ENCODE measurements around the gene GGA3.

GGA3 gene

DNA sequence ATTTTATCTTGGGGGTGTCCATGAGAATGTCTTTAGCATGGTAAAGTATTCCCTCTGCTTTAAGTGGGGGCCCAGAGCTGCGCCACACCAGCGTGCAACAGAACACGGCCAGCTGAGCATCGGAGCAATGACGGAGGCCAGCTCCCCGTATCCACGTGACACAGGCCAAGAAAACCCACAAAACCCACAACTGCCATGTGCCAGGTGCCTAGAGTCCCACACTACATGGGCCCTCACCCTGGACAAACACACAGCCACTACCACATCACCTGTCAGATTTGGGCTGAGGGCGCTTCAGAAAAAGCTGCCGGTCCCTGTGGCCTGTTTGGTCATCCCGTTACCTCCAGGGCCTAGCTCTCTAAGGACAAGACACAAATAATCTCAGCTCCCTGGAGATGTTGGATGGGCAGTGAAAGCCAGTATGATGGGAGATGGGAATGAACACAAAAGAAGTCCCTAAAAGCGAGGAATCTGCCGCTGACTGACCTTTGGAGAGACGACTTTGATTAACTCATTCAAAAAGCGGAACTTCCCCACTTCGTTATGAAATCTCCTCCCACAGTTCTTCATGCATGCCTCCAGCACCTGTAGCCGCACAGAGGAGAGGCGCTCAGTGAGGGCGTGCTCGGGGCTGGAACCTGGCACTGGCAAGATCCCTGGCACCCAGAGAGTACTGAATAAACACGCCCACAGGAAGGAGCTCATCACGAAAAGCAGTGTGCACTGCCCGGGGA is 17.1 kb downstream of the GGA3 start:
- DNase-seq = peak; percentile 16

DNA sequence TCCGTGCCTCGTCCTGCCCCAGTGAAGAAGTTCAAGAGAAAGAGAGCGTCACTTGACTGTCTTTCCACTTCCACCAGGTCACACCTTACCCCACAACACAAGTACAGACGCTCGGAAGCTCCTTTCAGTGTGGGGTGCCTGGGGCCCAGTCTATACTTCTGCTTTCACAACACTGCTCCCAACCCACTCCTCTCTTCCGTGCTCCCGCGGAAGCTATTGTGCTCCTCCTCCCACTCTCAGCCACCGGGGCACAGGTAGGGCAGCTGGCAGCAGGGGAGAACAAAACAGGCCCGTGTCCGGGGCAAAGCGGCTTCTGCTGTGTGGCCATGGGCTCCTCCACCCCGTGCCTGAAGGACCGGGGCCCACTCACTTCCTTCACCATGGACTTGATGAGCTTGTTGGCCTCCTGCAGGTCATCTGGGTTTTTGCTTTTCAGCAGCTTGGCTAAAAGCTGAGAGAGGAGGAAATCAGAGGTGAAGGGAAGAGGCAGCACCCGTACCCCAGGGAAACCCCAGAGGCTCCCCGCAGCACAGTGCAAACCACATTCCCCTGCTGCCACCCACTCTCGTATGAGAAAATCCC is 18.9 kb downstream of the GGA3 start:
- DNase-seq = peak; percentile 63

DNA sequence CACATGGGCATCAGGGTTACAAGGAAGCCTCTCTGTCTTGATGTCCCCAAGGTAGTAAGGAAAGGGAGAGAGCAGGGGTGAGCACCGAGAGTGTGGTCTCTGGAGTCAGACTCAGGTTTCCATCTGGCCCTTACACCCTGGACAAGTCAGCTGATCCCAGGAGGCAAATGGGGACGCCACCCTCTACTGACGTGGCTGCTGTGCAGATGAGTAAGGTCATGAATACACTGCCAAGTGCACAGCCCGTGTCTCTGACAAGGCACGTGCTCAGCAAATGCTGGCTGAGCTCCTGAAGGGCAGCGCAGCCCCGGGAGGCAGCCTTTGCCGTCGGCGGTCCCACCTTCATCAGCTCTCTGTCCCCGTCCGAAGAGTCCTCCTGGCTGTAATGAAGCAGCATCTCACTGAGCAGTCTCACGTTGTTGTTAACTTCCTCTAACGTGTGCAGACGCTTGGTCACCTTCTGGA is 19.4 kb downstream of the GGA3 start:
- peak; percentile 14 for DNase-seq

DNA sequence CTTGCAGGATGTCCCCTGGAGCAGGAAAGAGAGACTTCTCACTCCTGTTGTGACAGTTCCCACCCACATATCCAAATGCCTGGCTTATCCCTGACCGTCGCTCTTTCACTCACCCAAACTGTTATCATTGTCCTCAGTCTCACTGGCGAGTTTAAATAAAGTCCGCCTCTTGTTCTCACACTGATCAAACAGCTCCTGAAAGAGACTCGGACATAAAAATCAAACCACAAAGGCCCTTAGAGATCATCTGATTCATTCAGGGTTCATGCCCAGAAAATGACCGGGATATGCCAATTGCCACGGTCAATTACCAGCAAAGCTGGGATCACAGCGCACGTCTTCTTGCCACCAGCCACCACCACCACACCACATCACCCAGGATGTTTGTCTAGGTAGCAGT is 19.9 kb downstream of the GGA3 start:
- DNase-seq = no peak

DNA sequence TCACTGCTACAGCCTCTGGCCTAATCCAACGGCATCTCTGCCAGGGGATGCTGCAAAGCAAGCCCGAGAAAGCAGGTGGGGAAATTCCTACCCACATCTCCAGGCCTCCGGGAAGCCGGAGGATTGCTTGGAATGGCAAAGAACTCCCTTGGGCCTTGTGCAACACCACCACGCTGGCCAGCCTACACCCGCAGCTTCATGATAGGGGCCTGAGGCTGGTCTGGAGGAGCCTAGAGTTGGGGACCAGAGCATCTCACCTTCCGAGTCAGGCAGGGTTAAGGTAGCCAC is 20.3 kb downstream of the GGA3 start:
- no peak for DNase-seq

DNA sequence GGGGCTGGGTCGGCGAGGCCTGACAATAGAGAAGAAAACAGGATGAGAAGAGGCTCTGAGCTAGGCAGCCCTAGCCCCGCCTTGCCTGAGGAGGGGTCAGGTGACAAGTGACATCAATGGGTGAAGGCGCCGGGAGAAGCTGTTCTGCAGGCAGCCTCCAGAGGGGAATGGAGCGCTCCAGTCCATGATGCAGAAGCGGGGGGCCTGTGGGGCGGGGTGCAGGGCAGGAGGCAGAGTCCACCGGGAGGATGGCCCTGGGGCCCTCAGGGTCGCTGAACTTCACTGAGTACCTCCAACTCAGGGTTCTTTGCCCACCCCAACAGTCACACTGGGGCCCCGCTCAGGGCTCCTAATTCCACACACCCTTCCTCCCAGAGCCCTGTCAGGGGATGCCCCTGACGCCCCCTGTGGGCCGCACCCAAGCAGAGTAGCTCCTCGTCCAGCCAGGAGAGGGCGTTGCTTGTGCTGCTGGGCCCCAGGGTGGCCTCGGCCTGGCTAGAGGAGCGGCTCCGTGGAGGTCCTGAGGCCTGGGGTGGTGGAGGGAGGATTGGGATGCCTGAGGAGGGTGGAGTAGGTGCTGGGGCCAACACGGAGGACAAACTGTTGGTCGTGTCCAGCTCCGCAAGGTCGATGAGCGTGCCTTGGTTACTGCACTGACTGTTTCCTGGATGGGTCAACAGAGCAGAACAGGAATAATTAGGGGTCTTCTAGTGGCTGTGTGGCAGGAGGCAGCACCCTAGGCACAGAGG is 20.8 kb downstream of the GGA3 start:
- DNase-seq = peak; percentile 34

DNA sequence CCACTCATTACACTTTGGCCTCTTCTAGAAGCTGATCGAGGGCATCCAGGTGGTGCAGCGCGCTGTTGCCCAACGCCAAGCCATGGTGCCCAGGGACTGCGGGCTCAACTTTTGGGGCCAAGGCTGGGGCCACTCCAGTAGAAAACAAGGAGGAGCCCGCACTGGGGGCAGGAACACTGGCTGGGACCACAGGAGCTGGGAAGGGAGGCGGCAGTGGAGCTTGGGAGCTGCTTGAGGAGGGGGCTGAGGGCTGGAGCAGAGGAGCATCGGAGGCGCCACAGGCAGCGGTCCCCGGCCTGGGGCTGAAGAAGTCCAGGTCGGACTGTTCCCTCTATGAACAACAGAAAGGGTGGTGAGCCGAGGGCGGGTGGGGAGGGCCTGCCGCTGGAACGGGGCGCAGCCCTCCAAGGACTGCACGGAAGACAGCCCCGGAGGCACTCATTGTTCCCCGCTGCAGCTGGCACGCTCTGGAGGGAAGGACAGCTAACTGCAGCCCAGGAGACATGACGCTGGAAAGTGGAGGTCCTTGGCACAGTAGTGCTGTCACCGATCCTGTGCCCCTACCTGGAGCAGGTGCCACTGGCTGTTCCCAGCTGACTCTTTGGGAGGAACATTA is 21.5 kb downstream of the GGA3 start:
- DNase-seq = no peak

DNA sequence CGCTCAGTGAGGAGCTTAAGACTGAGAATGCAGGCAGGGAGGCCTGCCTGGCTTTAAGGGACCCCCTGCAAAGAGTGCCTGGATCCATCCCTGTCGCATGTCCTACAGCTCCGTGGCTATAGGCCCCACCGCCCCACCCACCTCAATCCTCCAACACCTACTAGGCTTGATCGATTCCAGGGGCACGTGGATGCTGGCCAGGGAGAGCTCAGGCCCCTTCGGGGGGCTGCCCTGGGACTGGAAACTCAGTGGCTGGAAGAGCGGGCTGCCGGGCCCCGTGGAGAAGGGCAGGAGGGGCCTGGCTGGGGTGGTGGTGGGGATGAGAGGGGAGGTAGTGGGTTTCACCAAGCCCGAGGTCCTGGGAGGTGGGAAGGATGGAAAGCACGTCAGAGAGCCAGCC is 22.2 kb downstream of the GGA3 start:
- DNase-seq = no peak

DNA sequence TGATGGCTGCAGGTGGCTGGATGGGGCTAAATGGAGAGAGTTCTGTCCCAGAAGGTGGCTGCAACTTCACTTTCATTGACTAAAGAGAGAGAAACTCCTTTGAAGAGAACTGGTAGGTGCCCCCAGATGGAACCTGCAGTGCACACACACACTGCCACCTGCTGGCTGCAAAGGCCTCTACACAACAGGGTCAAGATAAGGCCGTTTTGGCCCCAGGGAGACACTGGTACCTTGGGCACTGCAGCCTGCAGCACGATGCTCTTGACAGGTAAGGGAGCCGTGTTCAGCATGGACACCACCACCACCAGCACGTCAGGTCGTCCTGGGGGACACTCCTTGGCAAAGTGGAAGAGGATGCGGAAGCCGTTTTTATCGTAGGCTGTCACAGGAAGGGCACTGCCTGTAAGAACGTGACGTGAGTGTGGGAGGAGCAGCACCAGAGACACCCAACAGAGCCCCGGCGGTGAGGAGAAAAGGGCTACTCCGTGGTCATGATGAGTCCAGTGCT is 22.7 kb downstream of the GGA3 start:
- peak; percentile 72 for DNase-seq

DNA sequence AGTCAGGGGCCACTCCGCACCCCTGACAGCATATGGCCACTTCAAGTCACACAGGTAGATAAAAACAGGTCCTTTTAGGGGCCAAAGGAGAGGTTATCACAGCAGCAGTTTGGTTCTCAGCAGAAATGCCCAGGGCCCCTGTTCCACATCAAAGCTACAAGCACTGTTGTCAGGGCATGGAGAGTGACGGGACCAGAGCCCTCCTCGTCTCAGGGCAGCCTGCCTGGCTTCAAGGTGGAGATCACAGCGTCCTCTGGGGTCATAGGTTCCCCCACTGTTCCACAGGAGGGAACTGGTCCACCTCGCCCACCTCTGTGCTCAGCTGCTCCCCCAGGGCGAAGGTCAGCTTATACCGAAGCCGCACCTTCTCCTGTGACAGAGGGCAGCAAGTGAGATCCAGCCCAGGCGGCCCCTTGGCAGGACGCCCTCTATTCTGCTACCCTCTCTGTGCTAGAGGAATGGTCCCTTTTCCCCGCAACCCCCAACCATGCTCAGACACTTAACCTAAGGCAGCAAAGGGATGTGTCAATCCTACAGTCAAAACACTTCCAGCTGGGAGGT is 23.3 kb downstream of the GGA3 start:
- no peak for DNase-seq

DNA sequence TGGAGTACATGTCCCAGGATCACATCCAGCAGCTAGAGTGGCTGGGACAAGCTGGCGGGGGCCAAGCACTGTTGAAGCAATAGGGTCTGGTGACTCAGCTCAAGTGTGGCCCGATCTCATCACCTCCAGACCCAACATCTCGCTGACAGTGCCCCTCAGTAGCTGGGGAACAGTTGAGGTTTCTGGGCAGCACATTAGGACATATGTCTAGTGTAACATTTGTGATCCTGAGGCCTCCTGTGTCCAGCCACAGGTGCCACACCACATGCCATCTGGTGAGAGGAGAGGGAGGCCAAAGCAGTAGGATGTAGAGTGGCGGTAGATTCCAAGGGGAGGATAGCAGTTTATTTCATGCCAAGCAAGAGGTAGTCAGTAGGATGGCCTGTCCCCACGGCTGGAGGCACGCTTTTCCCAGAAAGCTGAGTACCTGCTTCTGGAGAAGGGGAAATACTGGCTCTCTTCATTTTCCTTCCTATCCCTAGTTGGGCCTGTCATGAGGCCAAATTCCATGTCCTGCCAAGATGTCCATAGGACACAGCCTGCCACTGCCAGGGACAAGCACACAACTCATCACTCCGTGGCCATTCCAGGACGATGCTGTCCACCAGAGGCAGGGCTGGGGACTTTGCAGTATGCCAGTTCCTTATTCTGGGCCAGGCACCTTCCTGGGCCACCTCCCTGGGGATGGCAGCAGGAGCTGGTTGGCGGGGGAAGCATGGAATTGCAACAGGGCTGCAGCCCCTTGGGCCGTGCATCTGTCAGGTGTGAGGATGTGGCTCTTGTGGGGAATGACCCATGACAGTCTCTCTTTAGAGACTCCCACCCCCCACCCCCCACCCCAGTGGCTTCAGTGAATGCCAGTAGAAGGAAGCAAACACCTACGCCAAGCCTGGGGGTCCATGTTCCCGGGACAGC is 24.0 kb downstream of the GGA3 start:
- DNase-seq = no peak

DNA sequence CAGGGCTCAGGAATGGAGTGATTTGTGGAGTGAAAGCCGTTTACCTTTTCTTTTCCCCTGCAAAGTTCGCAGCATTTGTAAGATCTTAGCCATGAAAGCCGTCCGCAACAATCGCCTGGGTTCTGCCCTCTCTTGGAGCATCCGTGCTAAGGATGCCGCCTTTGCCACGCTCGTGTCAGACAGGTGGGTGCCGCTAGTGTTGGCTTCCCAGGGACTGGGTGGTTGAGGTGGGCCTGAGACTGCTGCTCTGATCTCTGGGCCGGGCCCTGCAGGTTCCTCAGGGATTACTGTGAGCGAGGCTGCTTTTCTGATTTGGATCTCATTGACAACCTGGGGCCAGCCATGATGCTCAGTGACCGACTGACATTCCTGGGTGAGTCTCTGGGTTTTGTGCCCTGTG is 28.6 kb downstream of the GGA3 start:
- no peak for DNase-seq

DNA sequence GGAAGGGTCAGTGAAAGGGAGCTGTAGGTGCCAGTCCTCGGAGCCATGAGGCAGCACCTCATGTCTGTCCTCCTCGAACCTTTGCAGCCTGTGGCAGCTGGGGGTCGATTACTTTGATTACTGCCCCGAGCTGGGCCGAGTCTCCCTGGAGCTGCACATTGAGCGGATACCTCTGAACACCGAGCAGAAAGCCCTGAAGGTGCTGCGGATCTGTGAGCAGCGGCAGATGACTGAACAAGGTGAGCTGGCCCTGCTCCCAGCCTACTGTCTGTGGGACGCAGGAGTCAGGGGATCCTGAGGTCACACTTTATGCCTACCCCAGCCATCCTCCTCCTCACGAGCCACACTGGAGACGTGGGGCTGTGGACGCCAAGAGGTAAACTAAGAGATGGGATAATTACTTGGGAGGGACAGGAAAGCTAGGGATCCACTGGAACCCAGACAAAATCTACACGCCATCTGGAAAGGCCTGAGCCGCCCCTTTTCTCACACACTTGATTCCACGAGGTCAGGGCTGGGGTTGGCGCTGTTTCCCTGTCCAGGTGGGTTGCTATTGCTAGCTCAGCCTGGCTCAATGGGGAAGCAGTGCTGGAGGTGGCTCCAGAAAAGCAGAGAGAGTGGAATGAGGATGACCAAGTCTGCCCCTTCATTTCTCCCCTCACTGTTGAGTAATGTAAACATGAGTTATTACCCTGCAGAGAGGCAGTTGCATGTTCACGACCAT is 29.5 kb downstream of the GGA3 start:
- DNase-seq = no peak

DNA sequence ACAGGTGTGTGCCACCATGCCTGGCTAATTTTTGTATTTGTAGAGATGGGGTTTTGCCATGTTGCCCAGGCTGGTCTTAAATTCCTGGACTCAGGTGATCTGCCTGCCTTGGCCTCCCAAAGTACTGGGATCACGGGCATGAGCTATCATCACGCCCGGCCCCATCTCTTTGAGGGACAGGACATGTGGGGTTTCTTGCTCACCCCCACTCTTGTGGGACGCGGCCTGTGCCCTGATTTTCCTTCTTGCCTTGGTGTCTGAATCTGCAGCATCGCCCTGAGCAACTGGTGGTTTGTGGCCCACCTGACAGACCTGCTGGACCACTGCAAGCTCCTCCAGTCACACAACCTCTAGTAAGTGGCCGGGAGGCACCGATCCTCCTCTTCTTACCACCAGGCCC is 30.3 kb downstream of the GGA3 start:
- no peak for DNase-seq

DNA sequence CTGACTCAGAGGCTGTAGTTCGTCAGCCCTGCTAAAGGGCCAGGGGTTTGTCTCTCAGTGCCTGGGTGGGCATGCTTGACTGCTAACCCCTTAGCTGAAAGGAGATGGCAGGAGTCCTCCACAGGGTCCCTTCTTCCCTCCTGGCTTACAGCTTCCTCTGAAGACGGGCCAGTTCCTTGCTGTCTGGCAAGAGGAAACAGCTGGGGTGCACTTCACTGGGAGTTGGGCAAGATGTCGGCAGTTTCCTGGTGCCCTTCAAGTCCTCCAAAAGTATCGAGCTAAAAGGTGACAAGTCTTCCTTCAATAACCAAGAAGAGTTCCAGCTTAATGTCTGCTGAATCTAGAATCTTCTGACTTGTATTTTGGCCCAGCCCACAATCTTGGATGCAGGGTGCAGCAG is 32.6 kb downstream of the GGA3 start:
- DNase-seq = no peak

DNA sequence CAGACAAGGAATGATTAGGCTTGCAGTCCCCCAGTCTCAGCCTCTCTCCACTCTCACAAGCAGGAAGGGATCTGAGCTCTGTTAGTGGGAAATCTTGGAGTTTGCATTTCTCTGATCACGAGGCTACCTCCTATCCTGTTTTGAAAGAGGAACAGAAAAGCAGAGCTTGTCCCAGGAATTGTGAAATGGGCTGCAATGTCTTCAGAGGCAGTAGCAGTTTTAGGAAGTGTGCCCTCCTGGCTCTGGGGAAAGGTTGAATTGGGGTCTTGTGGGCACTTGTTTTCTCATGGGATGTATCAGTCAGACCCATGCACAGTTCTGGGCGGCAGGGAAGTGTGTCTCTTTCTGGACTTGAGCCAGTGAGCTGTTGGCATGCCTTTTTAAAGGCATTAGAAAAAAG is 33.1 kb downstream of the GGA3 start:
- no peak for DNase-seq

DNA sequence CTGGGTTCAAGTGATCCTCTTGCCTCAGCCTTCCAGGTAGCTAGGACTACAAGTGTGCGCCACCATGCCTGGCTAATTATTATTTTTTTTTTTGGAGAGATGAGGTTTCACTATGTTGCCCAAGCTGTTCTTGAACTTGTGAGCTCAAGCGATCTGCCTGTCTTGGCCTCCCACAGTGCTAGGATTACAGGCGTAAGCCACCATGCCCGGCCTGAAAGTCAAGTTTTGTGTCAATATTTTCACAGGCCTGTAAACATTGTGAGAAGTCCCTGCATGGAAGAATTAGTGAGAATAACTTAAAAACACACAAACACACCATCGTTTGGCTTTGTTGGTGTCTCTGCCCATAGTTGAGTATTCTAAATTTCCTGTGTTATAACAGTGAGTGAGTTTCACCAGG is 33.7 kb downstream of the GGA3 start:
- no peak for DNase-seq

DNA sequence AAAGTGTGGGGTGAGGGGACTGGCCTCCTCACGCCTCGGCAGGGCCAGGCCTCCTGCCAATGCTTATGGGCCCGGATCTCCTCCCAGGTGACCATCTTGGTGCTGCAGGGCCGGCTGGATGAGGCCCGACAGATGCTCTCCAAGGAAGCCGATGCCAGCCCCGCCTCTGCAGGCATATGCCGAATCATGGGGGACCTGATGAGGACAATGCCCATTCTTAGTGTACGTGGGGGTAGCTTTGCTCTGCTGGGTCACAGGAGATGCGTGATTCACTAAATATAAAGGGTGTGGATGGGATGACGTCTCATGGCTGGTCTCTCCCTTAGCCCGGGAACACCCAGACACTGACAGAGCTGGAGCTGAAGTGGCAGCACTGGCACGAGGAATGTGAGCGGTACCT is 36.4 kb downstream of the GGA3 start:
- DNase-seq = no peak

DNA sequence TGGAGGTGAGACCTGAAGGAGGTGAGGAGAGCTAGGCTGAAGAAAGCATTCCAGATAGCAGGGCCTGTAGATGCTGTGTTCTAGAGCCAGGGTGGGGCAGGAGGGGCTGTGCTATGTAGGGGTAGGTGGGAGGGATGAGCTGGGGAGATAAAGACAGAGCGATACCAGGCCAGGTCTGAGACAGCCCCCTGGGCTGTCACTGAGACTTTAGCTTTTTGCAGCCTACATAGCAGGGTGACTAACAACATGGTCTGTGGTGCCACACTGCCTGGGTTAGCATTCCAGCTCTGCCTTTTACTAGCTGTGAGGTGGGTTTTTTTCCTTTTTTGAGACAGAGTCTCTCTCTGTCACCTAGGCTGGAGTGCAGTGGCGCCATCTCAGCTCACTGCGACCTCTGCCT is 41.6 kb downstream of the GGA3 start:
- DNase-seq = no peak

DNA sequence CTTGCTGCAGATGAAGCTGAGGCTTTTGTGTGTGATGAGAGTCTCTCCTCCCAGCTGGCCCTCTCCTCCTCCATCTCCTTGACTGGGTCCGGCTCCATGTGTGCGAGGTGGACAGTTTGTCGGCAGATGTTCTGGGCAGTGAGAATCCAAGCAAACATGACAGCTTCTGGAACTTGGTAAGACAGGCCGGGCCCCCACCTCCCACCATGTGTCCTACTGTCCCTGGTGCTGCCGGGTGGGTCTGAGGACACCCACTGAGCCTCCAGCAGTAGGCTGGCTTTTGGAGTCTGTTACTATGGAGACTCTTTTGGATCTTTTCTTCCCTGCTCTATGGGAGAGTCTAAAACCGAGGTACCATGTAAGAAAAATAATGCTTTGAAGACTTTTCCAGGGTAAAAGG is 43.3 kb downstream of the GGA3 start:
- no peak for DNase-seq

DNA sequence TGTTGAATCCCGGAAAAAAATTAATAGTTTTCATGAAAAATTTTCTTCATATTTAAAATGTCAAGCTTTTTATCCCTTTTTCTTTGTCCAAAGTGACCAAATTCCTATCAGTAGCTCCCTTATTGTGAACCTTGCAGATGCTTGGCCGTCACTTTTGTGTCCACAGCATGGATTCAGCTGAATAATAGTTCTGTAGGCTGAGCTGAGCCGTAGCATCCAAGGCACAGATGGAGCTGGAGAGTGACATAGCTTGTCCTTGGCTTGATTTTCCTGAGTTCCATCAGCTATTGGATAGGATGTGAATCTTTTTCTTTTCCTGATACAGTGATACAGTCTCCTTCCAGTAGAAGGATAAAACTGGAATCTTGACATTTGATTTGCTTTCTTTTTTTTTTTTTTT is 52.3 kb downstream of the GGA3 start:
- DNase-seq = no peak

DNA sequence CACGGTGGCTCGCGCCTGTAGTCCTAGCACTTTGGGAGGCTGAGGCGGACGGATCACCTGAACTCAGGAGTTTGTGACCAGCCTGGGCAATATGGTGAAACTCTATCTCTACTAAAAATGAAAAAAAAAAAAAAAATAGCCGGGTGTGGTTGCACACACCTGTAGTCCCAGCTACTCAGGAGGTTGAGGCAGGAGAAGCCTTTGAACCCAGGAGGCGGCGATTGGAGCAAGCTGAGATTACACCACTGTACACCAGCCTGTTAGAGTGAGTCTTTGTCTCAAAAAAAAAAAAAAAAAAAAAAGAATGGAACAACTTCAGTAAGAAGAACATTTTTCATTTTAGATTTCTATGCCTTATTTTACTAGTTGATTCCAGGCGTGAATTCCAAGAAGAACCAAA is 53.2 kb downstream of the GGA3 start:
- DNase-seq = no peak

All from CD4-positive, alpha-beta T cell treated with Interleukin-10 for 1 hour (primary cell).